ENCODE data around the gene RNF224. TPM values are rescaled to one million over a fixed set of nuclear protein-coding genes. Genes with fewer than 3 reads are reported as not detected.

The RNF224 gene
- total RNA-seq, 1 donor: not detected

GRCh38 chr9:137278061-137278701 is 50.9 kb downstream of the RNF224 start:
- H3K4me3 ChIP-seq (ENCODE audit: low read depth, low read length): peak overlapping the region; percentile 78
- peak; percentile 42 for DNase-seq (ENCODE audit: low read depth)
- TF ChIP-seq CTCF (IDR thresholded peaks at IDR 0.05; ENCODE audit: insufficient read depth, low read depth, low read length): no peak

Other genes starting within 250 kb of the RNF224 start
- 10.8 and 21.9 TPM in 2 replicates for gene PTGDS, start 250.0 kb upstream of the RNF224 start, total RNA-seq
- gene LCNL1, start 244.5 kb upstream of the RNF224 start, total RNA-seq: 3.2 and 3.5 TPM in 2 replicates
- 9.9 and 18.0 TPM in 2 replicates for gene PAXX, start 235.1 kb upstream of the RNF224 start, total RNA-seq
- 19.0 and 43.2 TPM in 2 replicates for gene CLIC3, start 230.9 kb upstream of the RNF224 start, total RNA-seq
- gene ABCA2, start 199.3 kb upstream of the RNF224 start, total RNA-seq: 14.7 and 15.5 TPM in 2 replicates
- gene FUT7, start 195.4 kb upstream of the RNF224 start, total RNA-seq: not detected in 2 replicates
- 6.4 and 13.0 TPM in 2 replicates for gene NPDC1, start 181.3 kb upstream of the RNF224 start, total RNA-seq
- gene ENTPD2, start 173.4 kb upstream of the RNF224 start, total RNA-seq: not detected in 2 replicates
- gene SAPCD2, start 156.9 kb upstream of the RNF224 start, total RNA-seq: 5.2 TPM in 2 replicates
- gene UAP1L1, start 150.0 kb upstream of the RNF224 start, total RNA-seq: 16.0 and 31.2 TPM in 2 replicates
- gene MAN1B1, start 140.5 kb upstream of the RNF224 start, total RNA-seq: 65.6 and 65.7 TPM in 2 replicates
- 41.5 and 44.8 TPM in 2 replicates for gene DPP7, start 112.8 kb upstream of the RNF224 start, total RNA-seq
- gene GRIN1, start 88.3 kb upstream of the RNF224 start, total RNA-seq: under 0.01 TPM in 1 of 2 replicates, not detected in the other
- not detected in 2 replicates for gene LRRC26, start 57.5 kb upstream of the RNF224 start, total RNA-seq
- gene TMEM210, start 55.4 kb upstream of the RNF224 start, total RNA-seq: not detected in 2 replicates
- 22.9 and 24.8 TPM in 2 replicates for gene ANAPC2, start 38.9 kb upstream of the RNF224 start, total RNA-seq
- 58.7 and 81.5 TPM in 2 replicates for gene SSNA1, start 38.8 kb upstream of the RNF224 start, total RNA-seq
- 6.9 and 8.1 TPM in 2 replicates for gene TPRN, start 26.8 kb upstream of the RNF224 start, total RNA-seq
- 33.2 and 40.2 TPM in 2 replicates for gene TMEM203, start 21.9 kb upstream of the RNF224 start, total RNA-seq
- 7.8 and 11.0 TPM in 2 replicates for gene NDOR1, start 21.8 kb upstream of the RNF224 start, total RNA-seq
- under 0.01 TPM in 1 of 2 replicates, not detected in the other for gene RNF208, start 5.3 kb upstream of the RNF224 start, total RNA-seq
- gene CYSRT1, start 2.3 kb upstream of the RNF224 start, total RNA-seq: under 0.01 and 0.64 TPM in 2 replicates
- under 0.01 TPM in 1 of 2 replicates, not detected in the other for gene SLC34A3, start 3.4 kb downstream of the RNF224 start, total RNA-seq
- 151 and 218 TPM in 2 replicates for gene TUBB4B, start 13.8 kb downstream of the RNF224 start, total RNA-seq
- not detected in 2 replicates for gene STPG3, start 23.8 kb downstream of the RNF224 start, total RNA-seq
- 47.1 and 48.6 TPM in 2 replicates for gene NELFB, start 27.8 kb downstream of the RNF224 start, total RNA-seq
- 39.3 and 42.3 TPM in 2 replicates for gene TOR4A, start 50.2 kb downstream of the RNF224 start, total RNA-seq
- gene NRARP, start 74.8 kb downstream of the RNF224 start, total RNA-seq: under 0.01 and 0.32 TPM in 2 replicates
- gene EXD3, start 195.7 kb downstream of the RNF224 start, total RNA-seq: 7.3 and 8.1 TPM in 2 replicates
- 0.32 TPM in 1 of 2 replicates, not detected in the other for gene NOXA1, start 195.9 kb downstream of the RNF224 start, total RNA-seq
- under 0.01 TPM in 1 of 2 replicates, not detected in the other for gene ENTPD8, start 213.9 kb downstream of the RNF224 start, total RNA-seq
- 22.0 and 22.9 TPM in 2 replicates for gene NSMF, start 231.8 kb downstream of the RNF224 start, total RNA-seq

All from fibroblast of villous mesenchyme (primary cell).